ENCODE measurements around the gene PARP8.

Gene PARP8

GRCh38 chr5:50889790-50890189, 223.4 kb downstream of the PARP8 start:
- Histone ChIP-seq H3K4me3 (ENCODE audit: low read depth, low read length) (no peak overlapping the region), H3K36me3 (replicated peaks) (no peaks in the 10 kb centered on the region), H3K27me3 (replicated peaks) (no peaks in the 10 kb centered on the region), H3K27ac (no peak overlapping the region)
- TF ChIP-seq, protein P1, sequence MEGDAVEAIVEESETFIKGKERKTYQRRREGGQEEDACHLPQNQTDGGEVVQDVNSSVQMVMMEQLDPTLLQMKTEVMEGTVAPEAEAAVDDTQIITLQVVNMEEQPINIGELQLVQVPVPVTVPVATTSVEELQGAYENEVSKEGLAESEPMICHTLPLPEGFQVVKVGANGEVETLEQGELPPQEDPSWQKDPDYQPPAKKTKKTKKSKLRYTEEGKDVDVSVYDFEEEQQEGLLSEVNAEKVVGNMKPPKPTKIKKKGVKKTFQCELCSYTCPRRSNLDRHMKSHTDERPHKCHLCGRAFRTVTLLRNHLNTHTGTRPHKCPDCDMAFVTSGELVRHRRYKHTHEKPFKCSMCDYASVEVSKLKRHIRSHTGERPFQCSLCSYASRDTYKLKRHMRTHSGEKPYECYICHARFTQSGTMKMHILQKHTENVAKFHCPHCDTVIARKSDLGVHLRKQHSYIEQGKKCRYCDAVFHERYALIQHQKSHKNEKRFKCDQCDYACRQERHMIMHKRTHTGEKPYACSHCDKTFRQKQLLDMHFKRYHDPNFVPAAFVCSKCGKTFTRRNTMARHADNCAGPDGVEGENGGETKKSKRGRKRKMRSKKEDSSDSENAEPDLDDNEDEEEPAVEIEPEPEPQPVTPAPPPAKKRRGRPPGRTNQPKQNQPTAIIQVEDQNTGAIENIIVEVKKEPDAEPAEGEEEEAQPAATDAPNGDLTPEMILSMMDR (IDR thresholded peaks at IDR 0.05; ENCODE audit: low read depth, low read length, missing control alignments) = no peak
- DNase-seq = no peak
- in situ Hi-C loops (cut with HindIII; ENCODE audit: low pct_ligation_motif_present, low sequenced_read_pairs) = no loop called here

All from brain microvascular endothelial cell (primary cell).